IPS-18c (cell line): Measurements from ENCODE around the gene GUCY1A2.

Experiments
- H3K4me3 ChIP-seq: 2 replicates; pipeline ENCODE4 v1.7.0; 2013; ENCODE audit warnings: low read depth, mild to moderate bottlenecking, low read length, moderate library complexity; ENCODE audit not compliant: insufficient read depth
- H3K9me3 ChIP-seq: one replicate; pipeline ENCODE4 v1.6.1; 2013; ENCODE audit warnings: mild to moderate bottlenecking, low read length, moderate library complexity; ENCODE audit not compliant: control insufficient read depth, insufficient read depth

The GUCY1A2 gene

GRCh38 chr11:106745941-106746340 is 272.3 kb downstream of the GUCY1A2 start:
- Histone ChIP-seq H3K9me3 (no peaks in the 10 kb centered on the region), H3K4me3 (no peak overlapping the region)

GRCh38 chr11:106733635-106734034 is 284.6 kb downstream of the GUCY1A2 start:
- H3K9me3 ChIP-seq: no peaks in the 10 kb centered on the region
- no peak overlapping the region for H3K4me3 ChIP-seq

GRCh38 chr11:106728859-106729258 is 289.4 kb downstream of the GUCY1A2 start:
- Histone ChIP-seq H3K9me3 (no peaks in the 10 kb centered on the region), H3K4me3 (no peak overlapping the region)

- Histone ChIP-seq H3K9me3 (no peaks in the 10 kb centered on the region), H3K4me3 (no peak overlapping the region)
Observed at GRCh38 chr11:106728379-106728778, 289.9 kb downstream of the GUCY1A2 start.

GRCh38 chr11:106727256-106727655 is 291.0 kb downstream of the GUCY1A2 start:
- Histone ChIP-seq H3K4me3 (no peak overlapping the region), H3K9me3 (no peaks in the 10 kb centered on the region)

- no peak overlapping the region for H3K4me3 ChIP-seq
- H3K9me3 ChIP-seq: no peaks in the 10 kb centered on the region
Observed at GRCh38 chr11:106724293-106724892, 293.9 kb downstream of the GUCY1A2 start.

GRCh38 chr11:106723071-106723470 is 295.2 kb downstream of the GUCY1A2 start:
- no peak overlapping the region for H3K4me3 ChIP-seq
- no peaks in the 10 kb centered on the region for H3K9me3 ChIP-seq

- Histone ChIP-seq H3K4me3 (no peak overlapping the region), H3K9me3 (no peaks in the 10 kb centered on the region)
Observed at GRCh38 chr11:106717222-106717621, 301.1 kb downstream of the GUCY1A2 start.

- no peaks in the 10 kb centered on the region for H3K9me3 ChIP-seq
- no peak overlapping the region for H3K4me3 ChIP-seq
Observed at GRCh38 chr11:106714199-106714598, 304.1 kb downstream of the GUCY1A2 start.

GRCh38 chr11:106708348-106708747 is 309.9 kb downstream of the GUCY1A2 start:
- Histone ChIP-seq H3K9me3 (no peaks in the 10 kb centered on the region), H3K4me3 (no peak overlapping the region)

GRCh38 chr11:106706355-106706754 is 311.9 kb downstream of the GUCY1A2 start:
- H3K9me3 ChIP-seq: no peaks in the 10 kb centered on the region
- no peak overlapping the region for H3K4me3 ChIP-seq

- H3K4me3 ChIP-seq: no peak overlapping the region
- H3K9me3 ChIP-seq: no peaks in the 10 kb centered on the region
Observed at GRCh38 chr11:106702805-106703204, 315.5 kb downstream of the GUCY1A2 start.

- H3K4me3 ChIP-seq: no peak overlapping the region
- no peaks in the 10 kb centered on the region for H3K9me3 ChIP-seq
Observed at GRCh38 chr11:106697058-106697457, 321.2 kb downstream of the GUCY1A2 start.

GRCh38 chr11:106695506-106695905 is 322.8 kb downstream of the GUCY1A2 start:
- H3K9me3 ChIP-seq: no peaks in the 10 kb centered on the region
- no peak overlapping the region for H3K4me3 ChIP-seq

- no peaks in the 10 kb centered on the region for H3K9me3 ChIP-seq
- no peak overlapping the region for H3K4me3 ChIP-seq
Observed at GRCh38 chr11:106694501-106694900, 323.8 kb downstream of the GUCY1A2 start.

- H3K4me3 ChIP-seq: no peak overlapping the region
- no peaks in the 10 kb centered on the region for H3K9me3 ChIP-seq
Observed at GRCh38 chr11:106691807-106692365, 326.4 kb downstream of the GUCY1A2 start.

- Histone ChIP-seq H3K9me3 (no peaks in the 10 kb centered on the region), H3K4me3 (no peak overlapping the region)
Observed at GRCh38 chr11:106690923-106691322, 327.4 kb downstream of the GUCY1A2 start.

- no peaks in the 10 kb centered on the region for H3K9me3 ChIP-seq
- H3K4me3 ChIP-seq: no peak overlapping the region
Observed at GRCh38 chr11:106684944-106685343, 333.3 kb downstream of the GUCY1A2 start.

- H3K4me3 ChIP-seq: no peak overlapping the region
- H3K9me3 ChIP-seq: no peaks in the 10 kb centered on the region
Observed at GRCh38 chr11:106683435-106683834, 334.8 kb downstream of the GUCY1A2 start.
